H4 (cell line): ENCODE measurements around the gene MYBPHL. TPM values are rescaled to one million over a fixed set of nuclear protein-coding genes. Genes with fewer than 3 reads are reported as not detected.

ENCODE experiments used
- DNase-seq: peaks from one replicate; pipeline ENCODE4 v3.0.0-alpha.2; 2015; ENCODE audit warnings: low spot score
- total RNA-seq: library from RNA; depleted of rRNA; stranded (reverse); fragments of >200 nt; shearing (Covaris generic); gene quantifications from 2 replicates; pipeline ENCODE4 v1.2.3, GENCODE V29; 2014; rRNA removed

MYBPHL gene
- total RNA-seq, 1 experiment from 2014 or later: not detected

- DNase-seq: no peak
These were observed 54.5 kb downstream of the MYBPHL start for GRCh38 chr1:109252167-109252892.

GRCh38 chr1:109251277-109252166 lies 55.3 kb downstream of the MYBPHL start:
- DNase-seq: no peak

GRCh38 chr1:109250454-109251276 lies 56.1 kb downstream of the MYBPHL start:
- no peak for DNase-seq

- no peak for DNase-seq
These were observed 57.0 kb downstream of the MYBPHL start for GRCh38 chr1:109249654-109250401.

GRCh38 chr1:109248797-109249629 lies 57.8 kb downstream of the MYBPHL start, which contains the start of gene CELSR2:
Gene CELSR2 (plus strand): TSS chr1:109249539. CDS start chr1:109250080, 541 bp downstream.
- no peak for DNase-seq

GRCh38 chr1:109248444-109248796 lies 58.4 kb downstream of the MYBPHL start:
- DNase-seq: no peak

- no peak for DNase-seq
These were observed 59.1 kb downstream of the MYBPHL start for GRCh38 chr1:109247401-109248365.

GRCh38 chr1:109246141-109246551 lies 60.7 kb downstream of the MYBPHL start:
- DNase-seq: no peak

- DNase-seq: no peak
These were observed 62.8 kb downstream of the MYBPHL start for GRCh38 chr1:109243860-109244552.

- no peak for DNase-seq
These were observed 63.6 kb downstream of the MYBPHL start for GRCh38 chr1:109243221-109243620.

- no peak for DNase-seq
These were observed 64.4 kb downstream of the MYBPHL start for GRCh38 chr1:109242387-109242786.

Other genes starting within 250 kb of the MYBPHL start
- 49.6 and 60.2 TPM in 2 replicates for gene TAF13, start 231.0 kb downstream of the MYBPHL start, total RNA-seq
- 22.3 and 27.2 TPM in 2 replicates for gene TMEM167B, start 216.2 kb downstream of the MYBPHL start, total RNA-seq
- gene ELAPOR1, start 192.9 kb downstream of the MYBPHL start, total RNA-seq: 1.1 TPM in 2 replicates
- gene SARS1, start 93.1 kb downstream of the MYBPHL start, total RNA-seq: 227 and 230 TPM in 2 replicates
- 1.7 and 1.9 TPM in 2 replicates for gene CELSR2, start 57.5 kb downstream of the MYBPHL start, total RNA-seq
- 24.5 and 39.4 TPM in 2 replicates for gene PSRC1, start 23.9 kb downstream of the MYBPHL start, total RNA-seq
- 3.7 and 7.4 TPM in 2 replicates for gene SORT1, start 90.9 kb upstream of the MYBPHL start, total RNA-seq
- 154 and 184 TPM in 2 replicates for gene PSMA5, start 119.4 kb upstream of the MYBPHL start, total RNA-seq
- gene SYPL2, start 159.5 kb upstream of the MYBPHL start, total RNA-seq: 0.27 and 0.54 TPM in 2 replicates
- 1.0 and 1.9 TPM in 2 replicates for gene ATXN7L2, start 176.9 kb upstream of the MYBPHL start, total RNA-seq
- gene CYB561D1, start 187.1 kb upstream of the MYBPHL start, total RNA-seq: 2.6 and 7.9 TPM in 2 replicates
- gene AMIGO1, start 202.7 kb upstream of the MYBPHL start, total RNA-seq: 0.72 and 1.5 TPM in 2 replicates
- not detected in 2 replicates for gene GPR61, start 232.9 kb upstream of the MYBPHL start, total RNA-seq
- gene GNAI3, start 241.6 kb upstream of the MYBPHL start, total RNA-seq: 9.0 and 9.8 TPM in 2 replicates